ENCODE data around the gene CYTL1.

GRCh38 chr4:4981827-4982226 lies 37.4 kb downstream of the CYTL1 start:
- no peak for TF ChIP-seq CTCF (IDR thresholded peaks at IDR 0.05)
- no peak for TF ChIP-seq NR3C1 (CRISPR knock-in tag; conservative IDR thresholded peaks at IDR 0.05; ENCODE audit: low read depth)
- TF ChIP-seq RELA (CRISPR knock-in tag; IDR thresholded peaks at IDR 0.05; ENCODE audit: borderline replicate concordance) = no peak
- no peak for TF ChIP-seq ZNF281 (CRISPR knock-in tag; IDR thresholded peaks at IDR 0.05)
- no peak for TF ChIP-seq ZNF121 (CRISPR knock-in tag; IDR thresholded peaks at IDR 0.05)
- no peak for TF ChIP-seq SP1 (CRISPR knock-in tag; conservative IDR thresholded peaks at IDR 0.05)
- TF ChIP-seq ATF1 (CRISPR knock-in tag; IDR thresholded peaks at IDR 0.05) = no peak
- TF ChIP-seq NFYB (CRISPR knock-in tag; conservative IDR thresholded peaks at IDR 0.05; ENCODE audit: low read depth) = no peak
- no peak for TF ChIP-seq NFE2L1 (CRISPR knock-in tag; IDR thresholded peaks at IDR 0.05)
- no peak for TF ChIP-seq OVOL2 (CRISPR knock-in tag; IDR thresholded peaks at IDR 0.05; ENCODE audit: borderline replicate concordance)
- no peak for TF ChIP-seq ATF3 (CRISPR knock-in tag; conservative IDR thresholded peaks at IDR 0.05)

All from WTC11 (cell line).